HG02840 (cell line): ENCODE measurements around the gene PLCH2.

ENCODE experiments used
- ATAC-seq: cut with Tn5 transposase; IDR thresholded peaks from one replicate; pipeline ENCODE4 v1.9.1; 2021; ENCODE audit warnings: mild to moderate bottlenecking, moderate library complexity, moderate number of reproducible peaks; ENCODE audit not compliant: unreplicated experiment, low FRiP score

PLCH2 gene

DNA sequence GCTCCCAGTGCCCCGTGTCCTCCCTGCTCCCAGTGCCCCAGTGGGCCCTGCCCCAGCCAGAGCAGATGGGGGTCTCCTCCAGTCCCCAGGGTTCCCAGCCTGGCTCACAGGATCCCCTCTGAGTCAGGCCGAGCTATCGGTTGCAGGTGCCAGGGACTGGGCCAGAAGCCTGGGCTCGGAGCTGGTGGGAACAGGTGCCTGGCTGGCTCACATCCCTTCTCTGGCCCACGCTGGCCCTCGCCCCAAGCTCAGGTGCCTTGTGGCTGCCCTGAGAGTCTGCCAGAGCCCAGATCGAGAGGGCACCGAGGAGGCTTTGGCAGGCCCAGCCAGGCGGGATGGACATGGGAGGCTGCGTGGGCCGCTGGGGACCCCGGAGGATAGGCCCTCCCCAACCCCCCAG, 18.9 kb downstream of the PLCH2 start:
- ATAC-seq: no peak

DNA sequence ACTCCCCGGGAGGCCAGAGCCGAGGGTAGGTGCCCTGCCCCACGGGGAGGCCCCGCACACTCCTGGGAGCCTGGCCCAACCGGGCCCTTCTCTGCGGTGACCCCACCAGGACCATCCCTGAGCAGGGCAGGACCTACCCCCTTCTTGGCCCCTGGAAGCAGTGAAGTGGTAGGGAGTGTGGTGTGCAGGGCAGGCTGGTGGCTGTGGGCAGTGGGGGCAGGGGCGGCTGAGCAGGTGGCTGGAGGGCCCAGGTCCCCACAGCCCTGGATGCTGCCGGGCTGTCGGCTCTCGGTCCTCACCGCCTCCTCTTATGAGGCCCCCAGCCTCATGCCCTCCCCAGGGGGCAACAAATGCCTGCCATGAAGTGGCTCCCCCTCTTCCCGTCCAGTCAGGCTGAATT, 19.5 kb downstream of the PLCH2 start:
- ATAC-seq: no peak

DNA sequence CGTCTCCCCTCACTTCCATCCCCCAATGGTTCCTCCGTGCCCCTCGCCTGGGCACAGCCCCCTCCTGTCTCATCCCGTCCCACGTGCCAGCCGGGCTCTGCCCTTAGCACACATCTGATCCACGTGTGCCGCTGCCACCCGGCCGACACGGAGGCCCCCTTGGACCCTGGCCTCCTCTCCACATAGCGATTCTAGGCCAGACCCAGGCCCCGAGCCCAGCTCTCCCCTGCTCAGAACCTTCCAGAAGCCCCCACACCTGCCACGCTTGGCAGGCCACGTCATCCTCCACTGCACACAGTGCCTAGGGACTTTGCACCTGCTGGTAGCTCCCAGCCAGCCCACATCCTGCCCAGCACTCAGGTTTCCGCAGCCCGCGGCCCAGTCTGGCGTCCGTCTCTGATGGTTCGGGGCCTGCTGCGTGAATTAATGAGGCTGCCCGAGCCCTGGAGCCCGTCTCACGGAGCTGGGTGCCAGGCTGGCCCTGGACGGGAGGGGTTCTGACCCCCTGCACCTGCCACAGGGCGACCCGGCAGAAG, 20.1 kb downstream of the PLCH2 start:
- no peak for ATAC-seq

DNA sequence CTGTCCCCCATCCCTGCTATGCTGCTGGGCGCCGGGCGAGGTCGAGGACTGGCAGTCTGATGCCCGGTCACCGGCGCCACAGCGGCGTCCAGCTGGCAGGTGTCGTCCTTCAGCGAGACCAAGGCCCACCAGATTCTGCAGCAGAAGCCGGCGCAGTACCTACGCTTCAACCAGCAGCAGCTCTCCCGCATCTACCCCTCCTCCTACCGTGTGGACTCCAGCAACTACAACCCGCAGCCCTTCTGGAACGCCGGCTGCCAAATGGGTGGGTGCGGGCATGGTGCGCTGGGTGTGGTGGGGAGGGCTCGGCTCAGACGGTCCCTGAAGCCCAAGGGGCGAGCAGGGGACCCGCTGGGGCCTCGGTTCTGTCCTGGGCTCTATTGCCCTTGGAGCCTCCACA, 20.7 kb downstream of the PLCH2 start:
- no peak for ATAC-seq

DNA sequence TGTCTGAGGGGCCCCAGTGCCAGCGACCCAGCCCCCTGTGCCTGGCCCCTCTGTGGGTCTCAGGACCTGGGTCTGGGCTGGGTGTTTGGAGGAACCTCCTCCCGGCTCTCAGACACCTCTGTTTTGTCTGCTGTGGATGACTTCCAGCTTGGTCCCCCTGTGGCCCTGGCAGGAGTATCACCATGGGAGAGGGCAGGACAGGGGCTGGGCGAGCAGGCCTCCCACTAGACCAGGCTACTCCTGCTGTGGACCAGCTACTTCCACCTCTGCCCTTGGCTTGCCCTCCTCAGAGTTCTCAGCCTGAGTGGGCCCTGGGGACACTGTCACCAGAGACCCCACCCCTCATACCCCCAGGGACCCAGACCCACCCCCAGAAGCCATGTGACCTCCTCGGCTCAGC, 21.8 kb downstream of the PLCH2 start:
- no peak for ATAC-seq

DNA sequence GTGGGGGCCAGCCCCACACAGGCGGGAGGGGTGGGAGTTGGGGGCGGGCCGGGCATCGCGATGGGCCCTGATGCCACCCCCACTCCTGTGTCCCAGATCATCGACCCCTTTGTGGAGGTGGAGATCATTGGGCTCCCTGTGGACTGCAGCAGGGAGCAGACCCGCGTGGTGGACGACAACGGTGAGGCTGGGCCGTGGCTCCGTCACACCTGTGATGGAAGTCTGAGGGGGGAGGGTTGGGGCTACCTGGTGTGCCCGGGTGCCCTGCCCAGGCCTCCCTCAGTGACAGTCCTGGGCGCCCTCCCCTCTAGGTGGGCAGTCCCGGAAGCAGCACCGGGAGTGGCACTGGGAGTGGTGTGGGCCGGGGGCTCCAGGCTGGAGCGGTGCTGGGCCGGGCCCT, 22.6 kb downstream of the PLCH2 start:
- no peak for ATAC-seq

DNA sequence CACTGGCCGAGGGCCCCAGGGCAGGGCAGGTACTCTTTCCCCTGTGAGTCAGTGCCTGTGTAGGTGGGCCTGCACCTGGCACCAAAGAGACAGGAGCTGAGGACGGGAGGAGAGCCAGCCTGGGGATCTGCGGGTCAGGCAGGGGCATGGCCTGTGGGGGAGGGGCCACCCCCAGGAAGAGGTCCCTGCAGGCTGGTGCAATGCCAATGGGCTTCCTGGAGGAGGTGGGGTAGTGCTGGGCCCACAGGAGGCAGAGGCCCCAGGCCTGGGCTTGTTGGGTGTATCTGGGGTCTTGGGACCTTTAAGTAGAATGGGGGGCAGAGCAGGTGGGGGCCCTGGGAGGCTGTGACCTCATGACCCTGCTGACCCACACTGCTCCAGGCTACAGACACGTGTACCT, 23.2 kb downstream of the PLCH2 start:
- no peak for ATAC-seq

DNA sequence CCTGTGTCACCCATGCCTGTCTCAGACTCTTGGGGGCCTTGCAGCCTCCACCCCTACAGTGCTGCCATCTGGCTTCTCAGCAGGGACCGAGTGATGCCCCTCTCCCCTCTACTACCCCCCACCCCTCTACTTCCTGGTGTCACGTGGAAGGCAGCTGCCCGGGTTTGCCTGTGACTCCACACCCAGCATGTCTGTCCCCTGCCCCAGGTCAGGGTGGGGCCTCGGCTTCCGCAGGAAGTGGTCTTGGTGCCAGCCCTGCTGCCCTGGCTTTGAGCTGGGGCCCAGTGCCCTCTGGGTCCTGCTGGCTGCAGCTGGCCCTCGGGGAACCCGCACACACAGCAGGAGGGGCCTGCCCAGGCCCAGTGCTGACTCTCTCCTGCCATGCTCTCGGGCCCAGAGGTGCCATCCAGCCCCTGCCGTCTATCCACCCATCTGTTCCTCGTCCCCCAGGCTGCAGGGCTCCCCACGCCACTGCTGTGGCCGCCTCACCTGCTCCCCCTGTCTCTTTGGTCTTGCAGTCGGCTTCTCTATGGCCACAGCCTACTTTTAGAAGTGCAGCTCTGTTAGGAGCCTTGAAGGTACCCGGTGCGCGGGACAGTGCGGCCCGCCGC, 24.0 kb downstream of the PLCH2 start:
- no peak for ATAC-seq

DNA sequence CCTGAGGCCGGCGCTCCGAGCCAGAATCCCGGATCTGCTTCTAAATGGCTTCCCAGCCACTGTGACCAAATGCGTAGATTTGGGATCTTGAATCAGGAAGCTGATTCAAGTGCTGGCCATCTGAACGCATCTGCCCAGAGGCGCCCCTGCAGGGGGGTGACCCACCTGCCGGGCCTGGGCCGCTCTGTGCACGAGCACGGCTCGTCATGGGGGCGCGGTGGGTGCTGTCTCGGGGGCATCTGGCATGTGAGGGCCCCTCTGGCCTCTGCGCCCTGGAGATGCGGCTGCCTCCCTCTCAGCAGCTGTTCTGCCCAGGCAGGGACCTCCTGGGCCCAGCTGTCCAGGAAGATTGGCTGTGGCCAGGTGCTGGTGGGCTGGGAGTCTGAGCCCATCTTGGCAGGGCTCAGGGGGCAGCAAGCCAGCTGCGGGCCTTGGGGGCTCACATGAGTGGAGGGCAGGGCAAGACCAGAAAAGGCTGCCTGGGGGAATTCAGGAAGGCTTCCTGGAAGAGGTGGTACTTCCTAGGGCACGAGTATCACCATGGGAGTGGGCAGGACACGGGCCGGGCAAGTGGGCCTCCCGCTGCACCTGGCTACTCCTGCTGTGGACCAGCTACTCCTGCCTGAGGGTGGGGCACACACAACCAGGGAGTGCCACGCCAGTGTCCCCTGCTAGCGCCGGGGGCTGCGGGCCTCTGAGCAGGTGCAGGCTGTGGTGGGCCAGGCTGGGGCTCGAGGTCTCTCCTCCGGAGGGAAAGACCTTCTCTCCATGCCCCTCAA, 25.1 kb downstream of the PLCH2 start:
- no peak for ATAC-seq

DNA sequence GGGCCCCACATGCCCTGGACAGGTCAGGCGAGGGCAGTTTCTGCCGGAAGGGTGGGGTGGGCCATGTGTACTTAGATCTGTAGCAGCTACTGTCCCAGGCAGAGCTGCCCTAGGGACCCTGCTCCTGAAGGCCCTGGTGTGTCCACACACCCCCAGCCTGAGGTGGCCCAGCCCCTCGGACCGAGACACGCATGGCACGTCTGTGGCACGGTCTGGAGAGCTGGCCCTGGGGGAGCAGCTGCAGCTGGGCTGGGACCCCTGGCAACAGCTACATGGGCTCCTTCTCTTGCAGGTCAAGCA, 25.7 kb downstream of the PLCH2 start:
- no peak for ATAC-seq

DNA sequence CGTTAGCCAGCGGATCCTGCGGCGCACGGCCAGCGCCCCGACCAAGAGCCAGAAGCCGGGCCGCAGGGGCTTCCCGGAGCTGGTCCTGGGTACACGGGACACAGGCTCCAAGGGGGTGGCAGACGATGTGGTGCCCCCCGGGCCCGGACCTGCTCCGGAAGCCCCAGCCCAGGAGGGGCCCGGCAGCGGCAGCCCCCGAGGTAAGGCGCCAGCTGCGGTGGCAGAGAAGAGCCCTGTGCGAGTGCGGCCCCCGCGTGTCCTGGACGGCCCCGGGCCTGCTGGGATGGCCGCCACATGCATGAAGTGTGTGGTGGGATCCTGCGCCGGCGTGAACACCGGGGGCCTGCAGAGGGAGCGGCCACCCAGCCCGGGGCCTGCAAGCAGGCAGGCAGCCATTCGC, 26.1 kb downstream of the PLCH2 start:
- ATAC-seq: no peak

DNA sequence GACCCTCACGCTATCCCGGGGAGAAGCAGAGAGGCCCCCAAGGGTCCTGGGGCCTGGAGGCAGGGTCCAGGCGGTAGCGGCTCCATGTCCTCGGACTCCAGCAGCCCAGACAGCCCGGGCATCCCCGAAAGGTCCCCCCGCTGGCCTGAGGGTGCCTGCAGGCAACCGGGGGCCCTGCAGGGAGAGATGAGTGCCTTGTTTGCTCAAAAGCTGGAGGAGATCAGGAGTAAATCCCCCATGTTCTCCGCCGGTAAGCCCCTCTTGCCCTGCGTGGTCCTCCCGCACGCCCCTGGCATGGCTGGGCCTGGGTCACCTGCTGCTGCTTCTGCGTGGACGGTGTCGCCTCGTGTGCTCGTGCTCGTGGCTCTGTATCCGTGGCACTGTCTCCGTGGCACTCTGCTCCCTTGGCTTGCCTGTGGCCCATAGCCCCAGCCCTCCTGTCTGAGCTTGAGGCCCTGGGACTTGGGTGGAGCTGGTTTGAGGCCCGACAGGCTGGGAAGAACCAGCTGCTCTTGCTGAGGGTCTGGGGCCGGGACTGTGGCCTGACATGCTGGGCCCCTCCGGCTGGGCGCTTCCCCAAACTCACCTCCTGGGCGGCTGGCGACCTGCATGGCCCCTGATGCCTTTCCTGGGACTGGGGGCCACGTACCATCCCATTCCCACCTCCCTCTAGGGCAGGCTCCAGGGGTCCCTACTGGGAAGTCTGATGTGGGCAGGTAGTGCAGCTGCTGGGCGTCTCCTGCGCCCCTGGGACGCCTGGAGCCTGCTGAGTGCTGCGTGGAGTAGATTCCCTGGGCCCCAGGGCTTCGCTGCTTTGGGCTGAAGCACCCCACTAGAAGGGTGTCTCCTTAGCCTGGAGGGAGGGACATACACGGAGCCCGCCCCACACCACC, 26.8 kb downstream of the PLCH2 start:
- no peak for ATAC-seq

DNA sequence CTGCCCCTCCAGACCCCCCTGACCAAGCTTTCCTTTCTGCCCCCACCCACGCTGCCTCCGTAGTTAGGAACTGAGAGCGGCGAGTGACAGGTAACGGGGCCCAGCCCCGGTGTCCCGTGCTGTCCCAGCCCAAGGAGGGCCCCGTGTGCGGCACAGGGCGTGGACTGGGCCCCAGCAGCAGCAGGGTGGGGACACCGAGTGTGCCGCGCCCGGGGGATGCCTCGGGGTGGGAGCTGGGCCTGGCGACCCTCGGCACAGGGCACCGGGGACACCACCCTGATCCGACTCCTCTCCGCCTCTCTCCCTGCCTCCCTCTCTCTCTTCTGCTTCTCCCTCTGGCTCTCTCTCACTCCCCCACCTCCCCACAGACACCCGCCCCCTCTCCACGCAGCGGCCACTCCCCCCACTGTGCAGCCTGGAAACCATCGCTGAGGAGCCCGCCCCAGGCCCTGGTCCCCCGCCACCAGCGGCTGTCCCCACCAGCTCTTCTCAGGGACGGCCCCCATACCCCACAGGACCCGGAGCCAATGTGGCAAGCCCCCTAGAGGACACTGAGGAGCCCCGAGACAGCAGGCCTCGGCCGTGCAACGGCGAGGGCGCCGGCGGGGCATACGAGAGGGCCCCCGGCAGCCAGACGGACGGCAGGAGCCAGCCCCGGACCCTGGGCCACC, 27.6 kb downstream of the PLCH2 start:
- no peak for ATAC-seq

DNA sequence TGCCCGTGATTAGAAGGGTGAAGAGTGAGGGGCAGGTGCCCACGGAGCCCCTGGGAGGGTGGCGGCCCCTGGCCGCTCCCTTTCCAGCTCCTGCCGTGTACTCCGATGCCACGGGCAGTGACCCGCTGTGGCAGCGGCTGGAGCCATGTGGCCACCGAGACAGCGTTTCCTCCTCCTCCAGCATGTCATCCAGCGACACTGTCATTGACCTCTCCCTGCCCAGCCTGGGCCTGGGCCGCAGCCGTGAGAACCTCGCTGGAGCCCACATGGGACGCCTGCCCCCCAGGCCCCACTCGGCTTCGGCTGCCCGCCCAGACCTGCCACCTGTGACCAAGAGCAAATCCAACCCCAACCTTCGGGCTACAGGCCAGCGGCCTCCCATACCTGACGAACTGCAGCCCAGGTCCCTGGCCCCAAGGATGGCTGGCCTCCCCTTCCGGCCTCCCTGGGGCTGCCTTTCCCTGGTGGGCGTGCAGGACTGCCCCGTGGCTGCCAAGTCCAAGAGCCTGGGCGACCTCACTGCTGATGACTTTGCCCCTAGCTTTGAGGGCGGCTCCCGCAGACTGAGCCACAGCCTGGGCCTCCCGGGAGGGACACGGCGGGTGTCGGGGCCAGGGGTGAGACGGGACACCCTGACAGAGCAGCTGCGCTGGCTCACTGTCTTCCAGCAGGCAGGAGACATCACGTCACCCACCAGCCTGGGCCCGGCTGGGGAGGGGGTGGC, 28.3 kb downstream of the PLCH2 start:
- no peak for ATAC-seq

DNA sequence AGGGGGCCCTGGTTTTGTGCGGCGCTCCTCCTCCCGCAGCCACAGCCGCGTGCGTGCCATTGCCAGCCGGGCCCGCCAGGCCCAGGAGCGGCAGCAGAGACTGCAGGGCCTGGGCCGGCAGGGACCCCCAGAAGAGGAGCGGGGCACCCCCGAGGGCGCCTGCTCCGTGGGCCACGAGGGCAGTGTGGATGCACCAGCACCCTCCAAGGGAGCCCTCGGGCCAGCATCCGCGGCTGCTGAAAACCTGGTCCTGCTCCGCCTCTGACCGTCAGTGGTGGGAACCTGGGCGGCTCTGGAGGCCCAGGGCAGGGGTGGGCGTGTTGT, 28.8 kb downstream of the PLCH2 start:
- ATAC-seq: no peak

DNA sequence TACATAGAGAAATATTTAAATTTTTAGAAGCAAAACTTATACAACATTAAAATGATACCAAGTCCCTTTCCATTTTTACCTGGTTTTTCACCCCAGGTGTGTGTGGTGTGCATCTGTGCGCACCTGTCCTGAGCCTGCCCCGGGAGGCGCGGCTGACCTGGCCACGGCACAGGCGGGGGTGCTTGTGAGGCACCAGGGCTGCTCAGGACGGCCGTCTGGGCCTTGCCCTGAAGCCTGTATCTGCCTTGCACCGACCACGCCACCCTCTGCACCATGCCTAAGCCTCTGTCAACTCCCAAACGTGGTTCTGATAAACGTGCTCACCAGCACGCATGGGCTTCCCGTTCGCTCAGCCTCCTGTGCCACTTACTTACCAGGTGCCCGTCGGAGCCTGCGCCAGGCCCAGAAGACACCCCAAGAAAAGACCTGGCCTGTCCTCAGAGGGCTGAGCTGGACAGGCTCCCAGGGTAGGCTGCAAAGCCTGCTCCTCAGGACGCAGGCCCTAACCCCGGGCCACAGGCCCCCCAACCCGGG, 29.4 kb downstream of the PLCH2 start:
- no peak for ATAC-seq

DNA sequence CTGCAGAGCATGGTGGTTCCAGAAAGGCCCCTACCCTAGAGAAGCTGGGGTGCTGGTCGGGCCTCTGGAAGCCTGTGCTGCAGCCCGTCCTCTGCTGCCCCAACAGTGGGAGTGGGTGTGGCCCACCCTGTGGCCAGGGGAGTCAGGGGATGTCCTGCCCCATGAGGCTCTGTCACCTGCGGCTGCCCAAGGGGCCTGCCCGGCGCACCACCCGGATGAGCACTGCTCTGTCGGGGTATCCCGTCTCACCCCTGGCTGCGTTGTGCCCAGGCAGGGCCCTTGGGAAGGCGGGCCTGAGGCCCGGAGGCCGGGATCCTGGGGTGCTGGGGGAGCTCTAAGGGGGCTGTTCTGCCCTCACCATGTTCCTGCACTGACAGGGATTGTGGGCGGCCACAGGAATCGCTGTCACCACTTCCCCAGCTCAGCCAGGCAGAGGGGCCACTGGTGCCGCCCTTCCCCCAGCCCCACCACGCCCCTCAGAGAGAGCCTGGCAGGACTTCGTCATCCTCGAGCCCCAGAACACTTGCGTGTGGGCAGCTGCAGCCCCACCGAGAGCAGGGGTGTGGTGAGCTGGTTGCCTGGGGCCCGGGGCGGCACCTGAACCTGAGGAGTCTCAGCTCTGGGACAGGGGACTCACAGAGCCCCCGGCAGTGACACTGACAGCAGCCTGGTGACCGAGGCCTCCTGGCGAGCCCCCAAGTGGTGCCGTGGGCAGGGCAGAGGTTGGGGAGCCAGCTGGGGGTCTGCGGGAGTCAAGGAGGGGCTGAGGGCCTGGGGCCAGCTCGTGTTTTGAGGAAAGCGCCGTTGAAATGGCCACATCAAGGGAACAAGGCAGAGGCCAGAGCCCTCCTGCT, 30.1 kb downstream of the PLCH2 start:
- no peak for ATAC-seq

DNA sequence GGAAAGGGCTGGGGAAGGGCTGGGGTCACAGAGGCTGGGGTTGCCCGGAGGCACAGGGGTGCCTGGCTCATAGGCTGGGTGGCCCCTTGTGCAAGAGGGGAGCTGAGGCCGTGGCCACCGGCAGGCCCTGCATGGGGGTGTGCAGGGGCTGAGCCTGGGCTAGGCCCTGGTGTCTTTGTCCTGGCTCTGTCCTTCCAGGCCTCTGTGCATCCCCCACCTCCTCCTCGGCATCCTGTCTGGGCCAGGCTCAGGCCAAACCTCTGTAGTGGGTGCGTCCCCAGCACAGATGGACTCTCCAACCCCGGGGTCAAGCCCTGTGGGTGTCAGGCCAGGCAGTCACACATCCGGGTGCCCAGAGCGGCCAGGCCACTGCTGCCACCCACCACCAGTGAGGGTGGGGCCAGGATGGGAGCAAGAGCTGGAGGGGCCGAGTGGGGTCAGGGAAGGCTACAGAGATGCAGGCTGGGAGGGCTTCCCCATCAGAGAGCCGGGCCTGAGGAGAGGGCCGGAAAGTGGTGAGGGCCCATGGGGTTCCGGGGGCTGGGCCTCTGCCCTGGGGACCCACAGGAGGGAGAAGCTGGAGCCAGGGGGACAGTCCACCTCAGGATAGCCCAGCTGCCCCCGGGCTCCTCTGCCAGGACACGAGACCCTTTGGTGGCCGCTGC, 30.9 kb downstream of the PLCH2 start:
- no peak for ATAC-seq

DNA sequence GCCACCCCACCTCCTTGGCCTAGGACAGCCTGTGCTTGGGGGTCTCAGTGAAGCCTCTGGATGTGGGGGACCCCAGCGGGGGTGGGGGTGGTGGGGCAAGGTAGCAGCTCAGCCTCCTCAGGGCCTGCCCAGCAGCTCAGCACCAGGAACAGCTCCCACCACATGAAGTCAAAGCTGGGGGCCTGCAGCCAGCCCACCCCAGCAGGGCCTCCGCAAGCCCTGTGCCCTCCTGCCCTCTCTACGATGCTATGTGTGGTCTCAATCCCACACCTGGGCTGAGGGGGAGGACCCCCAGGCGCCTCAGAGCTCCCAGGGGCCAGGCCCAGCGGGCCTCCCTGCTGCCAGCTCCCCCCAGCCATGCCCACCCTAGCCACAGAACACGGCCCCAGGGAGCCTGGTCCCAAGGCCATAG, 31.7 kb downstream of the PLCH2 start:
- no peak for ATAC-seq
